ENCODE data around the gene IGSF9. TPM values are rescaled to one million over a fixed set of nuclear protein-coding genes. Genes with fewer than 3 reads are reported as not detected.

The IGSF9 gene
- total and polyA plus RNA-seq, 10 of the 15 experiments (the other 5 are each of a cell fraction or from before 2014, with no cell fraction given), result 0.04 to 0.07 TPM; not detected in 8

DNA sequence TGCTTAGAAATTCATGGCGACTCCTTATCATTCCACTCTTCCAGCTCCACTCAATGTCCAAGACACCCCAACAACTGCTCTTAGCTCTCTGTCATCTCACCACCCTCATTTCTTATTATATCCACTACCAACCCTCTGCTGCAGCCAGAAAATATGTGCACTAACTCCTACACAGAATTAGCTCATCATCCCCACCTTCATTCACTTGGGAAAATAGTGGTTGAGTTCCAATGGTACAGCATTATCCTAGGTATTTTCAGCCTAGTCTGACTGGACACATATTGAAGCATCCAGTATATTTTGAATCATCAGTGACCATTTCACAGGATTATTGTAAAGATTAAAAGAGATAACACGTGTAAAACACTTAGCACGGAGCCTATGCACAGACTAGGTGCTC, 66.3 kb downstream of the IGSF9 start:
- in situ Hi-C loops (cut with MboI), result no loop called here
- Histone ChIP-seq H3K79me2 (ENCODE audit: control insufficient read depth, insufficient read depth, low read length) (no peaks in the 10 kb centered on the region), H4K20me1 (ENCODE audit: control insufficient read depth, insufficient read depth) (no peaks in the 10 kb centered on the region), H3K27ac (ENCODE audit: control insufficient read depth, insufficient read depth) (no peak overlapping the region), H3K27me3 (replicated peaks in 1 of 2; ENCODE audit: control insufficient read depth in 2 of 2, insufficient read depth in 2 of 2, low read length in 1 of 2) (no peaks in the 10 kb centered on the region), H3K4me1 (ENCODE audit: control insufficient read depth, insufficient read depth, low read length) (no peaks in the 10 kb centered on the region), H3K4me3 (no peak overlapping the region), H3K9ac (ENCODE audit: control insufficient read depth, insufficient read depth, low read length) (no peak overlapping the region), H3K4me2 (ENCODE audit: control insufficient read depth, insufficient read depth) (no peak overlapping the region), H2AFZ (ENCODE audit: control insufficient read depth, low read depth, low read length) (no peak overlapping the region), H3K9me3 (replicated peaks; ENCODE audit: control insufficient read depth, insufficient read depth, low read length) (no peaks in the 10 kb centered on the region), H3K36me3 (ENCODE audit: control insufficient read depth in 2 of 2, insufficient read depth in 2 of 2, low read length in 1 of 2) (no peaks in the 10 kb centered on the region)
- RAD21 ChIA-PET (ENCODE audit: unreplicated experiment), result no interaction called here
- ATAC-seq (no peak), FAIRE-seq (no peak), DNase-seq (ENCODE audit: low read depth, low spot score) (no peak)
- CTCF ChIA-PET, result interaction anchor here (1.5 to 5.0 kb wide), 4 partner anchors 12 to 128 kb away, joined by 4 to 23 read pairs (median 7); no protein-coding TSS in a partner anchor
- 49% methylated on average over 3 of the region's 3 CpGs for WGBS (ENCODE audit: insufficient coverage, insufficient replicate concordance, low lambda C conversion rate, missing lambda C conversion rate)
- TF ChIP-seq TARDBP (IDR thresholded peaks at IDR 0.05; ENCODE audit: borderline replicate concordance), result no peak
- no peak for TF ChIP-seq EZH2 (IDR thresholded peaks at IDR 0.05; ENCODE audit: borderline replicate concordance, control insufficient read depth, low read depth, low read length)
- no peak for TF ChIP-seq SPI1 (IDR thresholded peaks at IDR 0.05; ENCODE audit: borderline replicate concordance, insufficient read depth, low read depth, low read length)
- no TSS peak for BruUV-seq (replicated peaks)
- POLR2A ChIA-PET, result no interaction called here
- intact Hi-C loops (cut with micrococcal nuclease; ENCODE audit: unreplicated experiment), result no loop called here
- SMC1A ChIA-PET (ENCODE audit: uncharacterized antibody, unreplicated experiment), result interaction anchor here (1.2 to 2.7 kb wide), 5 partner anchors 11 to 498 kb away, joined by 3 to 15 read pairs (median 4); no protein-coding TSS in a partner anchor

DNA sequence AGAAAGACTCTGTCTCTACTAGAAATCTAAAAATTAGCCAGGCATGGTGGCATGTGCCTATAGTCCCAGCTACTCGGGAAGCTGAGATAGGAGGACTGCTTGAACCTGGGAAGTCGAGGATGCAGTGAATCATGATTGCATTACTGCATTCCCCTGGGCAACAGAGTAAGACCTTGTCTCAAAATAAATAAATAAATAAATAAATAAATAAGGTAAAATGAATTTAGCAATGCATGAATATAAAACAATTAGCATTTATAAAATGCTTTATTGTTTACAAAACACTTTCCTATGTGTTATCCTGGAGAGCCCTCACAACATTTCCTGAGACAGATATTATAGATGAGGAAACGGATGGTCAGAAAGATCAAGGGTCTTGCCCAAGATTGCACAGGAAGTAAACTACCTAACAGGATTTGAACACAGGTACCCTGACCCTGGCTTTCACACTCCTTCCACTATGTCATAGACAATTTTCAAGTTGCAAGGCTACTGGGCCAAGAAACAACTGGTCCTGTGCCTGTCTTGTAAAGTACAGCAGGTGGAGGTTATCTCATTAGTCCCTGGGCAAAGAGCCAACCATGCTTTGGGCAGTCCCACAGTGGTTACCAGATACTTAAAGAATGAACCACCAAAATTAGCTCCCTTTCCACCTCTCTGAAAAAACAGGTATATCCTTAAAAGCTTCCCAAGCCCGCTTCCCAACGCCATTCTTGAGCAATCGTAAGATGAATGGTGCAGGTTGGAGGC, 67.5 kb downstream of the IGSF9 start:
- H3K36me3 ChIP-seq (ENCODE audit: control insufficient read depth in 2 of 2, insufficient read depth in 2 of 2, low read length in 1 of 2), result no peaks in the 10 kb centered on the region
- ChIA-PET SMC1A (ENCODE audit: uncharacterized antibody, unreplicated experiment) (interaction anchor here (1.2 to 1.5 kb wide), 3 partner anchors 43 to 499 kb away, joined by 3 to 6 read pairs (median 4); no protein-coding TSS in a partner anchor), POLR2A (no interaction called here), CTCF (interaction anchor here (1.8 to 5.0 kb wide), 2 partner anchors 13 to 79 kb away, joined by 4 to 23 read pairs; no protein-coding TSS in a partner anchor), RAD21 (ENCODE audit: unreplicated experiment) (no interaction called here)
- no peaks in the 10 kb centered on the region for H3K79me2 ChIP-seq (ENCODE audit: control insufficient read depth, insufficient read depth, low read length)
- no peak overlapping the region for H3K4me3 ChIP-seq
- intact Hi-C loops (cut with micrococcal nuclease; ENCODE audit: unreplicated experiment) (no loop called here), in situ Hi-C loops (cut with MboI) (no loop called here)
- FAIRE-seq, result no peak
- no peaks in the 10 kb centered on the region for H3K9me3 ChIP-seq (replicated peaks; ENCODE audit: control insufficient read depth, insufficient read depth, low read length)
- H3K4me2 ChIP-seq (ENCODE audit: control insufficient read depth, insufficient read depth), result no peak overlapping the region
- no peak overlapping the region for H3K27ac ChIP-seq (ENCODE audit: control insufficient read depth, insufficient read depth)
- WGBS (ENCODE audit: insufficient coverage, insufficient replicate concordance, low lambda C conversion rate, missing lambda C conversion rate), result 62% methylated on average over 6 of the region's 6 CpGs
- no peak overlapping the region for H3K9ac ChIP-seq (ENCODE audit: control insufficient read depth, insufficient read depth, low read length)
- no peak for ATAC-seq
- H3K27me3 ChIP-seq (replicated peaks in 1 of 2; ENCODE audit: control insufficient read depth in 2 of 2, insufficient read depth in 2 of 2, low read length in 1 of 2), result no peaks in the 10 kb centered on the region; a peak in 1 of 4 replicates
- no peak overlapping the region for H2AFZ ChIP-seq (ENCODE audit: control insufficient read depth, low read depth, low read length)
- no peaks in the 10 kb centered on the region for H3K4me1 ChIP-seq (ENCODE audit: control insufficient read depth, insufficient read depth, low read length)
- no TSS peak for BruUV-seq (replicated peaks)
- no peak for DNase-seq (ENCODE audit: low read depth, low spot score)
- no peaks in the 10 kb centered on the region for H4K20me1 ChIP-seq (ENCODE audit: control insufficient read depth, insufficient read depth)
- TF ChIP-seq IKZF2 (IDR thresholded peaks at IDR 0.05) (no peak), TAF1 (IDR thresholded peaks at IDR 0.05; ENCODE audit: borderline replicate concordance, low read depth, low read length) (no peak), GABPA (IDR thresholded peaks at IDR 0.05; ENCODE audit: low read depth) (no peak)
- TF ChIP-seq, protein P1, sequence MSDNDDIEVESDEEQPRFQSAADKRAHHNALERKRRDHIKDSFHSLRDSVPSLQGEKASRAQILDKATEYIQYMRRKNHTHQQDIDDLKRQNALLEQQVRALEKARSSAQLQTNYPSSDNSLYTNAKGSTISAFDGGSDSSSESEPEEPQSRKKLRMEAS (IDR thresholded peaks at IDR 0.05; ENCODE audit: low read depth, low read length), result no peak
- TF ChIP-seq, protein P2, sequence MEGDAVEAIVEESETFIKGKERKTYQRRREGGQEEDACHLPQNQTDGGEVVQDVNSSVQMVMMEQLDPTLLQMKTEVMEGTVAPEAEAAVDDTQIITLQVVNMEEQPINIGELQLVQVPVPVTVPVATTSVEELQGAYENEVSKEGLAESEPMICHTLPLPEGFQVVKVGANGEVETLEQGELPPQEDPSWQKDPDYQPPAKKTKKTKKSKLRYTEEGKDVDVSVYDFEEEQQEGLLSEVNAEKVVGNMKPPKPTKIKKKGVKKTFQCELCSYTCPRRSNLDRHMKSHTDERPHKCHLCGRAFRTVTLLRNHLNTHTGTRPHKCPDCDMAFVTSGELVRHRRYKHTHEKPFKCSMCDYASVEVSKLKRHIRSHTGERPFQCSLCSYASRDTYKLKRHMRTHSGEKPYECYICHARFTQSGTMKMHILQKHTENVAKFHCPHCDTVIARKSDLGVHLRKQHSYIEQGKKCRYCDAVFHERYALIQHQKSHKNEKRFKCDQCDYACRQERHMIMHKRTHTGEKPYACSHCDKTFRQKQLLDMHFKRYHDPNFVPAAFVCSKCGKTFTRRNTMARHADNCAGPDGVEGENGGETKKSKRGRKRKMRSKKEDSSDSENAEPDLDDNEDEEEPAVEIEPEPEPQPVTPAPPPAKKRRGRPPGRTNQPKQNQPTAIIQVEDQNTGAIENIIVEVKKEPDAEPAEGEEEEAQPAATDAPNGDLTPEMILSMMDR (IDR thresholded peaks at IDR 0.05 in 2 of 3, conservative IDR thresholded peaks at IDR 0.05 in 1 of 3; ENCODE audit: control insufficient read depth in 2 of 3, extremely low read depth in 1 of 3, insufficient read depth in 1 of 3, low read depth in 3 of 3, low read length in 3 of 3), result no peak
- TF ChIP-seq, protein P3, sequence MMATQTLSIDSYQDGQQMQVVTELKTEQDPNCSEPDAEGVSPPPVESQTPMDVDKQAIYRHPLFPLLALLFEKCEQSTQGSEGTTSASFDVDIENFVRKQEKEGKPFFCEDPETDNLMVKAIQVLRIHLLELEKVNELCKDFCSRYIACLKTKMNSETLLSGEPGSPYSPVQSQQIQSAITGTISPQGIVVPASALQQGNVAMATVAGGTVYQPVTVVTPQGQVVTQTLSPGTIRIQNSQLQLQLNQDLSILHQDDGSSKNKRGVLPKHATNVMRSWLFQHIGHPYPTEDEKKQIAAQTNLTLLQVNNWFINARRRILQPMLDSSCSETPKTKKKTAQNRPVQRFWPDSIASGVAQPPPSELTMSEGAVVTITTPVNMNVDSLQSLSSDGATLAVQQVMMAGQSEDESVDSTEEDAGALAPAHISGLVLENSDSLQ (IDR thresholded peaks at IDR 0.05), result no peak
